Peyer's patch (tissue), 4 donors: ENCODE data around the gene GPC5. TPM values are rescaled to one million over a fixed set of nuclear protein-coding genes. Genes with fewer than 3 reads are reported as not detected.

Experiments used
- DNase-seq, 3 donors: peaks; one replicate each; pipeline ENCODE4 v3.0.0-alpha.2; 2017 to 2019
- H3K27ac ChIP-seq, 4 donors: fragments of 200-600 bp; sonication (generic); one replicate each; pipeline ENCODE4 v1.5.1; 2016 to 2019
- H3K27me3 ChIP-seq, 2 donors: fragments of 200-600 bp; sonication (generic); one replicate each; pipeline ENCODE4 v1.5.1; 2019
- H3K36me3 ChIP-seq, 3 donors: fragments of 200-600 bp; sonication (generic); one replicate each; pipeline ENCODE4 v1.5.1; 2016 to 2019
- H3K4me1 ChIP-seq, 4 donors: fragments of 200-600 bp; sonication (generic); one replicate each; pipeline ENCODE4 v1.5.1; 2016 to 2019
- H3K4me3 ChIP-seq, 4 donors: fragments of 200-600 bp; sonication (generic); 1 replicate in 3 of 4; 2 replicates in 1 of 4; pipeline ENCODE4 v1.5.1; 2016 to 2019; ENCODE audit warnings: mild to moderate bottlenecking in 1 of 4
- H3K9me3 ChIP-seq, 4 donors: fragments of 200-600 bp; sonication (generic); one replicate each; pipeline ENCODE4 v1.5.1; 2016 to 2019; ENCODE audit warnings: mild to moderate bottlenecking in 1 of 4
- CTCF ChIP-seq, 6 experiments: fragments of 450-650 bp in 4 of 6; fragments of 200-600 bp in 2 of 6; sonication (generic) in 1 of 6; IDR thresholded peaks; one replicate each; pipeline ENCODE4 v1.5.1; 2017 to 2019; ENCODE audit warnings: antibody characterized with exemption in 6 of 6, mild to moderate bottlenecking in 3 of 6, moderate library complexity in 1 of 6
- POLR2A ChIP-seq, 2 donors: fragments of 450-650 bp; IDR thresholded peaks; one replicate each; pipeline ENCODE4 v1.5.1; 2017; ENCODE audit warnings: antibody characterized with exemption in 2 of 2, mild to moderate bottlenecking in 2 of 2, moderate library complexity in 2 of 2
- total RNA-seq, 4 donors: library from RNA; depleted of rRNA; stranded (reverse); fragments of >200 nt; gene quantifications; one replicate each; pipeline ENCODE4 v1.1.0, GENCODE V29; 2016

GPC5 gene
- total RNA-seq, 4 donors from 2014 or later, result 4.1 TPM; not detected in 3

GRCh38 chr13:91375116-91375729 is 23.2 kb upstream of the GPC5 start:
- H3K27me3 ChIP-seq, result no peaks in the 10 kb centered on the region
- no peak for TF ChIP-seq POLR2A (IDR thresholded peaks at IDR 0.05)
- peak in 4 of 6 experiments; percentile 28 to 44 (median 32) for TF ChIP-seq CTCF (IDR thresholded peaks at IDR 0.05)
- H3K4me3 ChIP-seq, result no peak overlapping the region
- no peaks in the 10 kb centered on the region for H3K4me1 ChIP-seq
- no peak overlapping the region for H3K27ac ChIP-seq
- H3K36me3 ChIP-seq, result no peaks in the 10 kb centered on the region
- DNase-seq, result no peak
- no peaks in the 10 kb centered on the region for H3K9me3 ChIP-seq

GRCh38 chr13:91381371-91381770 is 17.1 kb upstream of the GPC5 start:
- Histone ChIP-seq H3K36me3 (no peaks in the 10 kb centered on the region), H3K27me3 (no peaks in the 10 kb centered on the region), H3K9me3 (no peaks in the 10 kb centered on the region), H3K27ac (no peak overlapping the region), H3K4me3 (no peak overlapping the region), H3K4me1 (no peaks in the 10 kb centered on the region)
- TF ChIP-seq POLR2A (IDR thresholded peaks at IDR 0.05) (no peak), CTCF (IDR thresholded peaks at IDR 0.05) (peak in 1 of 6 experiments; percentile 14)
- no peak for DNase-seq

GRCh38 chr13:91383836-91384235 is 14.6 kb upstream of the GPC5 start:
- Histone ChIP-seq H3K9me3 (no peaks in the 10 kb centered on the region), H3K27ac (no peak overlapping the region), H3K4me1 (no peaks in the 10 kb centered on the region), H3K36me3 (no peaks in the 10 kb centered on the region), H3K27me3 (no peaks in the 10 kb centered on the region), H3K4me3 (no peak overlapping the region)
- TF ChIP-seq CTCF (IDR thresholded peaks at IDR 0.05), result no peak
- no peak for TF ChIP-seq POLR2A (IDR thresholded peaks at IDR 0.05)
- no peak for DNase-seq

GRCh38 chr13:91384896-91385295 is 13.5 kb upstream of the GPC5 start:
- no peak for TF ChIP-seq POLR2A (IDR thresholded peaks at IDR 0.05)
- TF ChIP-seq CTCF (IDR thresholded peaks at IDR 0.05), result no peak
- DNase-seq, result no peak
- Histone ChIP-seq H3K27ac (no peak overlapping the region), H3K4me1 (no peaks in the 10 kb centered on the region), H3K9me3 (no peaks in the 10 kb centered on the region), H3K27me3 (no peaks in the 10 kb centered on the region), H3K36me3 (no peaks in the 10 kb centered on the region), H3K4me3 (no peak overlapping the region)

GRCh38 chr13:91389186-91389585 is 9.2 kb upstream of the GPC5 start:
- TF ChIP-seq CTCF (IDR thresholded peaks at IDR 0.05), result no peak
- TF ChIP-seq POLR2A (IDR thresholded peaks at IDR 0.05), result no peak
- Histone ChIP-seq H3K4me3 (no peak overlapping the region), H3K4me1 (no peaks in the 10 kb centered on the region), H3K27ac (no peak overlapping the region), H3K9me3 (no peaks in the 10 kb centered on the region), H3K36me3 (no peaks in the 10 kb centered on the region), H3K27me3 (no peaks in the 10 kb centered on the region)
- DNase-seq, result no peak

GRCh38 chr13:91397595-91397994 is 826 bp upstream of the GPC5 start:
- Histone ChIP-seq H3K4me1 (peaks cover 0 to 17% (median 4%) of the 10 kb centered on the region in 4 donors), H3K27ac (no peak overlapping the region), H3K27me3 (peaks cover 0 to 9% of the 10 kb centered on the region in 2 donors), H3K36me3 (no peaks in the 10 kb centered on the region), H3K9me3 (no peaks in the 10 kb centered on the region), H3K4me3 (no peak overlapping the region)
- DNase-seq, result no peak
- TF ChIP-seq POLR2A (IDR thresholded peaks at IDR 0.05) (no peak), CTCF (IDR thresholded peaks at IDR 0.05) (no peak)
